HG02623 (cell line): ENCODE results near the gene OLA1.

Experiments used
- ATAC-seq: cut with Tn5 transposase; IDR thresholded peaks from one replicate; pipeline ENCODE4 v1.9.1; 2021; ENCODE audit warnings: moderate library complexity; ENCODE audit not compliant: unreplicated experiment

OLA1 gene

DNA sequence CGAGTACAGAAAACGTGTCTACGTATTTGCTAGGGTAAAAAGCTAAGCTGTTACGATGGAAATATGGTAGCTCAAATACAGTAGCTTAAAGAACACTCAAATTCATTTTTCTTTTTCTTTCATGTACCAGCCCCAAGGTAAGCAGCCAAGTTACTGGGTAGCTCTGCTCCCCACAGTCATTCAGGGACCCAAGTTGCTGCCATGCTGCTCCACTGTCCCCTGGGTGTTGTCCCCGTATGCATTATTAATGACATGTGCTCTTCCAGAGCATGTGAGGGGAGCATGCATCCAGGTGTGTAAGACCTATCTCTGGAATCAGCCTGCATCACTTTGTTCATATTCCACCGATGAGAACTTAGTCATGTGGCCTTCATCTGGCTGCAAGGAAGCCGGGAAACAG is 178.1 kb downstream of the OLA1 start:
- ATAC-seq: no peak

DNA sequence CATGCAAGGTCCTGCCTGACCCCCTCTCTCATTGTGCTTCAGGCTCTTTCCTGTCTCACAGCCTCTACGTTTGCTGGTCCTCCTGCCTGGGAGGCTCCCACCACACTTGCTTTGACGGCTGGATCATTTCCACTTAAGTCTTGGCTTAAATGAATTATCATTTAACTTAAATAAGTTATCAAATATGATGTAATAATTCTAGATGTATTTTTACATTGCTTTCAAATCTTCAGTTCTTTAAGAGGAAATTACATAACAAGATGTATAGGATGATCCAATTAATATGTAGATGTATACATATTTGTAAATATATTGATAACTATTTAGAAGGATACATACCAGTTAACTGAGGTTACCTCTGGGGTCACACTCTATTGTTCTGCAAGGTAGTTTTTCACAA is 180.5 kb downstream of the OLA1 start:
- no peak for ATAC-seq

GRCh38 chr2:174066871-174067270 is 181.5 kb downstream of the OLA1 start:
- no peak for ATAC-seq

DNA sequence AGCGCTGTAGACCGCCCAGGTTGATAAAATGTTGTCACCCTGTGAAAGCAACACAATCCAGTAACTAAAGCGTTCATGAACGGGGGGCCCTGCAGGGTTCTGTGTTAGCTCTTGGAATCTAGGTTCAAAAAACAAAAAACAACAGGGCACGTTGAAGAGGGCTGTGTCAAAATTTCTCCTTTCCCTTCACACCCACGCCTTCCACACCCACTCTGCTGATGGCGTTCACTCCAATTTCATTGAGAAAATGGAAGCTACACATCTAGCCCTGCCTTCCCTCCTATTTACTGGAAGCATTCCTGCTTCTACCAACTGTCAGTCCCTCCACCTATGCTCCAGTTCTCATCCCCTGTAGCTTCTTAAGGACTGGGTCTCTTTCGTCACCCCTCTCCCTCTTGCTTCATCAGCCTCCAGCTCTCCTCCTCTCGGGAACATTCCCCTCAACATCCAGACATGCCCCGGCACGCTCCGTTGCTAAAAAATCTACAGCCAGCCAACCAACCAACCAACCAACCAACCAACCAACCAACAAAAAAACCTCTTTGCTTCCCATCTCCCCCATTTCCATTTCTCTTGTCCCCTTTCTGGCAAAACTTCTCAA is 184.7 kb downstream of the OLA1 start:
- no peak for ATAC-seq

GRCh38 chr2:174062934-174063333 is 185.4 kb downstream of the OLA1 start:
- ATAC-seq: no peak

GRCh38 chr2:174059884-174060244 is 188.5 kb downstream of the OLA1 start:
- ATAC-seq: no peak

DNA sequence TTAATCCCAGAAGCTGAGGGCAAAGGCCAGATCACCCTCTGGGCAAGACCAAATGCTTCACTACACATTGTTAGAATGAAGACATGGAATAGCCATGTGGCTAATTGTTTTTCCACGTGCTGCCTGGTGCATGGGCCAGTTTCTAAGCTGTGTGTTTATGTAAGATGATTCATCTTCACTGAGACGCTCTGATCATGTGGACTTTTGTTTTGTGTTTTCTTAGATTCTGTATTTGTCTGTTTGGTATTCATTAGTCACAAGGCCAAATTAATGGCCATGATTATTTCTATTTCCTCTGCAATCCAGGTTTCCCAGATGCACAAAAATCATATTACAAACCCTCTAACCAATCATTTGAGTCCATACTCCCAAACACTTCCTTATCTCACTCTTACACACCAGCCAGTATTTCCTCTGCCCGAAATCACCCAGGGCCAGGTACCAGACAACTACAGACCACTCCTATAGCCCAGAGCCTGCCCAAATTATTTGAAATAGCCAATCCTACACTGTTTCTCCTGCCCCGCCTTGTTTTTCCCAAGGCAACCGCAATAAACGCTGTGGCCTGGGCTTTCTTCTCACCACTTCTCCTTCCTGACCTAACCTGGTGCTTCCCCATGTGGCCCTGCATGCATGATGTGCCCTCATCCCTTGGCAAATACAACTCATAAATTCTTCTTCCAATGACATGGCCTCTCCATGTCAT is 189.0 kb downstream of the OLA1 start:
- ATAC-seq: no peak

DNA sequence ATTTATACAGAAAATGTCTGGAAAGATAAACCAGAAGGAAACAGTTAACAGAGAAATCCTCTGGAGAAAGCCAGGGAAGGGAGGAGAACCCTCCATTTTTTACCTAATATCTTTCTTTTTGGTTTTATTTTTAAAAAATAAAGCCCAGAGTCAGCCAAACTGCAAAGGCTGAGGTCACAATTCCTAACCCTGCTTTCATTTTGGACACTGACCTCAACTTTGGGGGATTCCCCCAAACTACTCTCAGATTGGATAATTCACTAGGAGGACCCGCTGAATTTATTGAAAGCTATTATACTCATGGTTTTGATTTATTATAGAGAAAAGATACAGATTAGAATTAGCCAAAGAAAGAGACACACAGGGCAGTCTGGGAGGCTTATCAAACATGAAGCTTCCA is 189.9 kb downstream of the OLA1 start:
- no peak for ATAC-seq

GRCh38 chr2:174058026-174058425 is 190.3 kb downstream of the OLA1 start:
- ATAC-seq: no peak

- no peak for ATAC-seq
Measured at GRCh38 chr2:174054926-174055325, 193.4 kb downstream of the OLA1 start.

DNA sequence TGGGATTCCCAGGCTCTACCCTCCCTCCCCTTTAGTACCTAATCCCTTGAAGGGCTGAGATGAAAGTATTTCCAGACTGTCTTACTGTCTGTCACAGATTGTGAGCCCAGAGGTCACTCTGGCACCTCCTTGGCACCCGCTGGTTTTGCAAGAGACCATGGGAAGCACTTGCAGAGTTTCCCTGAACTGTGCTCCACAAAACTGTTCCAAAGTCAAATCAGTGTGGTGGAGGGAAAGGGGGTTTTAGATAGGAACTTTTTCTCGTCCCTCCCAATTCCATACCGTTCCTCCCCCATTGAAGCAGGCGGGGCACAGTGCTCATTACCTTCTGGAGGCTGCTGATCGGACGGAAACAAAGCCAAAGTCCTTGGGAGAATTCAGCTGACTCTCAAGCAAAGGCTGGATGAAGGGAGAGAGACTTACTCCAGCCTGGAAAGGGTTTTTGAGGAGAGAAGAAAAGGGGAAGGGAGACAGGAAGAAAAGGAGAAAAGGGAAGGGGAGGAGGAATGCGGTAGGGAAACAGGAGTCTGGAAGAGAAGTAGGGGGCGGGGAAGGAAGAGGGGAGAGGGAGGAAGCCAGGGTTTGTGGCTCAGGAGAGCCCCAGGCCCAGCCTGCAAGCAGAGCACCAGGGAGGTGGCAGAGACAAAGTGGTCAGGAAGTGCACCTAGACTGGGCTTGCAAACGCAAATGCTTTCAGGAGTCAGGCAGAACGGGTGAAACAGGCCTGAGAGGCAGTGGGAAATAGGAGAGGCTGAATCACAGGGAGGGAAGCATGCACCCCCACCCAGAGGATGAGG is 194.8 kb downstream of the OLA1 start:
- no peak for ATAC-seq

GRCh38 chr2:174052584-174052976 is 195.8 kb downstream of the OLA1 start:
- no peak for ATAC-seq

DNA sequence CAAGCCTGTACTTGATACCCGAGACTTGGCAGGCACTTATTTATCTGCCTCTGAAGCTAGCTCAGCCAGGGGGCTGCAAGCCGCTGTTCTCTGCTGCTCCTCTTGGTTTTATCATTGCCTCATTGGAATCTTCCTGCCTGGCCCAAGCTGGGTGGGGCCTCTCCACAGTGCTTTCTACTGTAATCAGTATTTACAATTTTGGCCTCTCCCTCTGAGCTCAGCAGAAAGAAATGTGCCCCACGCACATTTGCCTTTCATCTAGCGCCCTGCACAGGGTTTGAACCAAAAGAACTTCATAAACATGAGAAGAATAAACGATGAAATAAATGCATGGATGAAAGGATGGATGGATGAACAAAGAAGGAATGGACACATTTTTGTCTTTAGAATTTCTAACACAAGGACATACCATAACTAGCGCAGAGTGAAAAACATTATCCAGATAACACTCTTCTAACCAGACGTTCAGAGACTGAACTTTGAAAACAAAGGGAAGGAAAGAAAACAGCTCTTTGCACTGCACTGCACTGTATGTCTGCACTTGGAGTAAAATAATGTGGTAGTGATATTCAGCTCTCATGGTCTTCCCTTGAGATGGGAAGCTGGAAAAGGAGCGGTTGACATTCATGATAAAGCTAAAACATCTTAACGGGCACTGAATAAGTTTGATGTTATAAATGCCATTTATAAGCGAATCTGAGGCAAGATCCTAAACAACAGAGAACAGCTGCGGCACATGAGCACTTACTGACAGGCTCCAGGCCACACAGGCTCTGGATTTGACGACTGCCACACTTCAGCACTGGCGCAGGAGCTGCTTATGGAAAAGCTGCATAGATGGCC is 196.4 kb downstream of the OLA1 start:
- ATAC-seq: no peak

DNA sequence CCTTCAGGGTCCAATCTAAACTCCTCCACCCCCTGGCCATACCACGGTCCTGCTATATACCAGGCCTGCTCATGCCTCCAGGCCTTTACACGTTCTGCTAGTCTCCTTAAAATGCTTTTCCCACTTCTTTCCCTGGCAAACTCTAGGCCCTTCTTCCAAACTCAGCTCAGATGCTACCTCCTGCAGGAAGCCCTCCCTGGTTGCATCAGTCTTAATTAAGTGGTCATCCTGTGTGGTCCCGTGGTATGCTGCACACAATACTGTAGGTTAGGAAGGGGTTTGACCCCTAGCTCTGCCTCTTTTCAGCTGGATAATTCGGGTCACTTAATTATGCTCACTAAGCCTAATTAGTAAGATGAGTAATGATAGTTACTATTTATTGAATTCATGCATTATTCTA is 197.3 kb downstream of the OLA1 start:
- no peak for ATAC-seq

DNA sequence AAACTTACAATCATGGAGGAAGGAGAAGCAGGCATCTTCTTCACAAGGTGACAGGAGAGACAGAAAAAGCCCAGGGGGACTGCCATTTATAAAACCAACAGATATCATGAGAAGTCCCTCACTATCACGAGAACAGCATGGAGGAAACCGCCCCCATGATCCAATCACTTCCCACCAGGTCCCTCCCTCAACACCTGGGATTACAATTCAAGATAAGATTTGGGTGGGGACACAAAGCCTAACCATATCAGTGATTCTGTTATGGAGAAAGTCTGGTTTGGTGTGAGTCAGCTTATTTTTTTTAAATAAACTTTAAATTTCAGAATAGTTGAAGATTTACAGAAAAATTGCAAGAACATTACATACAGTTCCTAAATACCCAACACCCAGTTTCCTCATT is 198.4 kb downstream of the OLA1 start:
- no peak for ATAC-seq

DNA sequence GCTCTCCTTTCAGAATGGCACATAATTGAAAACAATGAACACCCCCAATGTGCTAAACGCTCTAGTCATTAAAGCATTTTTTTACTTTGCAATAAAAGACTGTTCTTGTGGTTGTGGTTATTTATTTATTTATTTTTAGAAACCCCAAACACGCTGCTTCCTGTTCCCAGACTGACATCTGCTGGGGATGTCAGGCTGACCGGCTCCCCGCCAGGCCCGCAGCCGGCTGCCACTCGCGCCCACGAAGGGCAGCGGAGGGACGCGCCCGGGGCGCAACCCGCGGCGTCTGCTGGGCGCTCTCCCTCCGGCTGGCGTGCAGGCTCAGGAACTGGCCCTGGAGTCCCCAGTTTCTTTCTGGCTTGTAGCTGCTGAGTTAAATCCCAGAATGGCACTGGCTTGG is 200.1 kb downstream of the OLA1 start:
- no peak for ATAC-seq

GRCh38 chr2:174047746-174048145 is 200.6 kb downstream of the OLA1 start:
- ATAC-seq: no peak

DNA sequence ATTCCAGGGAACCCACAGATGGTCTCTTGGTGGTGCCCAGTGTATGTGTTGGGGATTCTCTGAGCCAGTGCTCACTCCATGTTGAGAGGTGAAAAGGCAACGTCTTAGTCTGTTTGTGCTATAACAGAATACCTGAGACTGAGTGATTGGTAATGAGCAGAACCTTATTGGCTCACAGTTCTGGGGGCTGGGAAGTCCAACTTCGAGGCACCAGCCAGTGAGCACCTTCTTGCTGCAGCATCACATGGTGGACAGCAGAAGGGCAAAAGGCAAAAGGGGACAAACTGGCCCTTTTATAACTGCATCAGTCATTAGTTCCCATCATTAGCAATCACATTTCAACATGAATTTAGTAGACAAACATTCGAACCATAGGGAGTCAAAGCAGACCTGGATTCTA is 202.2 kb downstream of the OLA1 start:
- ATAC-seq: no peak

GRCh38 chr2:174044556-174044955 is 203.8 kb downstream of the OLA1 start:
- no peak for ATAC-seq

DNA sequence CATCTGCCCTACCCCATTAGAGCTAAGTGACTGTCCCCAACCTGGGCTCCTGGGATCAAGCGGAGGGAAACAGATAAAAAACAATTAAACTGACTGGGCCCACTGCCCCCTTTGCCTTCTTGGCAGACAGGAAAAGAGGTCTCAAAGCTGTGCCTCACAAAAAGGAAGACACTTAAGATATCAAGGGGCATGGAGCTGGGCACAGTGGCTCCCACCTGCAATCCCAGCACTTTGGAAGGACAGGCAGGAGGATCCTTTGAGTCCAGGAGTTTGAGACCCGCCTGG is 208.0 kb downstream of the OLA1 start:
- ATAC-seq: no peak

DNA sequence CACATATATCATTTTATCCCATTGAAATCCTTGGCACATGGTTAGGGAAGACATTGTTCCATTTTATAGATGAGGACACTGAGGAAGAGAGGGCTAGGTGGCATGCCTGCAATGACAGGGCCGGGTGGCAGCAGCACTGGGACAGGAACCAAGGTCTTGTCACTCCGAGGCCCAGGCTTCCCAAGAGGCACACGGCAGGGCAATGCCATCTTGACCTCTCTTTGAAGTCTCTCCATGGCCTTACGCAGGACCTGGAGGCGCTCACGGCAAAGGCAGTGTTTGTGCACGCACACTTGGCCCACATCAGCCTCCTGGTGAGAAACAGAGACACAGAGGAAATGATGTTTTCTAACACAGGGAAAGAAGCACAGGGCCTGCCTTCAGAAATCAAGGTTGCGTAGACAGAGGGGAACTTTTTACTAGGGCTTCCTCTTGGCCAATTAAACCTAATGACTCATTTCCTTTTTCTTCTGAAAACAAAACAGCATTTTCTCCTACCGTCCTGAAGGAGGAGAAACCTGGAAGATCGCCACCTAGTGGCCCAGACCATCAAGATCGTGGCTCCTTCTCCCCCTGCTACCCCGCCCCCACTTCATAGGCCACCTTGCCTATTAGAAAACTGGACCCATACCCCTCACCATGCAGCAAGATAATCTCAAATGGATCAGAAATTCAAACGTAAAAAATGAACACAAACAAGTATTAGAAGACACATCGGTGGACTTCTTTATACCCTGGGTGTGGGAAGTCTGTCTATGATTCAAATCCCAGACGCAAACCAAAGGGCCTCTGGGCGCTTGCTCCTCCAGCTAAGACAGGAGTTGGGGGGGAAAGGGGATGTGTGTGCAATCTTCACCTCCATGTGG is 208.5 kb downstream of the OLA1 start:
- ATAC-seq: peak; percentile 90
